Fibroblast of skin of back (primary cell): ENCODE measurements around the gene PRKN.
"Not testable (repeated sequence)": the region's sequence is repeated elsewhere in the genome, so short reads cannot be mapped to it uniquely, and the experiment has no call there.

Experiments used
- DNase-seq: peaks from one replicate; pipeline ENCODE4 v3.0.0-alpha.2; 2013

PRKN gene

DNA sequence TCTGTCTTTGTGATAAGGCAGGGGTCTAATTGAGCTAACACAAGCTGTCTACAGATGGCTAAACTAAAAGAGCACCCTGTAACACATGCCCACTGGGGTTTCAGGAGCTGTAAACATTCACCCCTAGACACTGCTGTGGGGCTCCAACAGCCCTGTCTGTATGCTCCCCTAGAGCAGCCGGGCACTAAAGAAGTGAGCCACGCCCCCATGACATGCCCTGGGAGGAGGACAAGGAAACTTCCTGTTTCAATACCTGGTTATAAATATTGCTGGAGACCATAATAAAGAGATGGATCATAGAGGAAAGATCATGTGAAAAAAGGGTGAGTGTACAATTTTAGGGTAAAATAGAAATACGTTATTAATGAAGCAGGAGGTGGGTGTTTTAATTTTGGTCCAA lies 786.0 kb downstream of the PRKN start:
- DNase-seq = no peak

DNA sequence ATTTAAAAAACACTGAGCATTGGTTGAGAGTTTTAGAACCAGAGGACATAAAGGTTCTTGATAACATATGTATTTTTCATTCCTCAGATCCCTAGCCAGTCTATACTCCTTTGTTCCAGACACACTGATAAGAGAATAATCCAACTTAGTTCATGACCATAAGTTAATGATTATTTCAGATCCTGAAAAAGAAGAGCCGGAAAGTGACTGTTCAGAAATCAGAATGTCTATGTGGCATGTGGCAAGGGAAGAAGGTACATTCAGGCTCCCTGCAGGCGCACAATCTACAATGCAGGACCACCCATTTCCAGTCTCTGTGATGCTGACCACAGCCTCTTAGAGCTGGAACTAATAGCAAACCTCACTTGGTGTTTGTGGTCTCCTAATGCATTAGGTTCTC lies 787.0 kb downstream of the PRKN start:
- DNase-seq = no peak

DNA sequence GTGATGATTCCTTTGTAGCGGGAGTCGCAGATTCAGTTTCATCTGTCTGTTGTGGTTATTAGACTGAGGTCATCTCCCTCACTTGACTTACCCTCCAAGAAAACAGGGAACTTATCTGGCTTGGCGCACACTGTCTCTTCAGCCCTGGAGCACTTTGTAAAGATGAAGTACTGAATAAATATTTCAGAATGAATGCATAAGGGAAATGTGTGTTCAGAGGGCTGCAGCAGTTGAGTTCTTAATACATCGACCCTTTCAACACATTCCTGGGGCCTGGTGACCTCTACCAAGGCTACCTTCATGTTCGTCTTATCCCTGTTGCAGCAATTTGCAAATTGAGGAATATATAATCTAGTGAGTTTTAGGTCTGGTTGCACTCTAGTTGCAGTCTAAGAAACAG lies 801.2 kb downstream of the PRKN start:
- no peak for DNase-seq

DNA sequence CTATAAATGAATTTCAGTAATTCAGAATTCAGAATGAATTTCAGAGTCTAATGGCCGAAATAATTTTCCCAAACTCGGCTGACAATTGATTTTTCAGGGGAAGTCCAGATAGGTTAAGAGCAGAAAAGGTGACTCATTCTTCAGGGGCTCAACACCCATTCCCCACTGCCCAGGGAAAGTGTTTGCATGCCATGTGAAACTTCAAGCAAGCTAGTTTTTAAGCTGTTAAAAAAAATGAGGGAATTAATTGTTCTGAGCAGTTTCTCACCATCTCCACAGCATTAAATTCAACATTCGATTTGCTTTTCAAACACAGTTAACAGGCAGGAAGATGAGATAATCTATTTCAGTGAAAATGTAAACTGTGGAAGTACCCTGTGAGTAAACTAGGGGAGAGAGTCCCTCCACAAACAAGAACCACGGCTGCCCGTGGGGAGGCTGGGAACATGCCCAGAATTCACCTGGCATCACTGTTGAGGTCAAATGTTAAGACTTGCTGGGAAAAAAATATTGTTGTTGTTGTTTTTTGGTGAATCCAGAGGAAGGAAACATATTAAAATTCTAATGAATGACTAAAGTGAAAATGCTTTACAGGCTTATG lies 803.0 kb downstream of the PRKN start:
- DNase-seq = no peak

DNA sequence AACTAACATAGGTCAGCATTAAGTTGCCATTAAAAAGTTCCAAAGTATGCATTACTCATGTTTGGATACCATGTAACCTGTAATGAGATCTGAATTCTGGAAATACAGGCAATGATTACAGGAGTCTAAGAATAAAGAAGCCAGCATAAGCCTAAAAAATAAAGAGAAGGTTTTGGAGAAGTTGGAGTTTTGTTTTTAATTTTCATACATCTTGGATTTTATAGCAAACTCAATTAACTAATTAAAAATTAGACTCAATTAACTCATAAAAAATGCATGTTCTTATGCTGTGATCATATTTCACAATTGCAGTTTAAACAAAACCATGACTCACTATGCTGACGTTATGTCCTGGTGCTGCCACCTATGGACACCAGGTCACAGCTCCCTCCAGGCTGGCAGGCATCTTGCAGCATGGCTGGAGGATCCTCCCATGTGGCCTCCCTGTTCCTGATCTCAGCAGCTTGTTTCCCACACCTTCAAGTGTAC lies 804.9 kb downstream of the PRKN start:
- DNase-seq = peak; percentile 62

DNA sequence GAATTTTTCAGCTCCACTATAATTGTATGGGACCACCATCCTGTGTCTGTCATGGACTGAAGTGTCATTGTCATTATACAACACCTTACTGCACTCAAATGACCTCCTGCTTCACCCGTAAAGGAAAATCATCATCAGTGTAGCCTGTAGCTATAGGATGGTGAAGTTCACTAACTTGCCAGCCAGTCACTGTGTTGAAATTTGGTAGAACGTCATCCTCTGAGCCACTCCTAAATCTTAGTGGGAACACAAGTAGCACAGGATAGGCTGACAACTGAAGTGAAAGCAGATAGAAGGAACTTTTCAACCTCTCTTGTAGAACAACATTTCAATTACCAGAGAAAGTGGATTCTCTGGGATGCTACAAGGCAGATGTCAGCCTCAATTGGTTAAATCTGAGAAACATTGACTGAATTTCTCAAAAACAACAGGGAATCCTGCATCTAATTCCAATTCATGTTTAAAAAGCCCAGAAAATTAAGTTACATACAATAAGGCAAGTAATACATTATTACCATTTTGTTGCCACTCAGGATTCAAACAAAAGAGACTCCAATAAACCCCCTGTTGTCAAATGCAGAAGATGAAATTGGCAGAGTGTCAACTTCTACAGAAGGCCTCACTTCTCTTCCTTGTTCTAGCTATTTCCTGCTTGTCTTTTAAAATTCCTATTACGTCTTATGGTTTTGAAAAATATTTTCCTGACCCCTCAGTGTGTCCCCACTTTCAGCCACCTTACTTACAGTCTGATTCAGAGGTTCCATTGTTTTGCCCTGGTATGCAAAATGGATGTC lies 805.8 kb downstream of the PRKN start:
- no peak for DNase-seq

DNA sequence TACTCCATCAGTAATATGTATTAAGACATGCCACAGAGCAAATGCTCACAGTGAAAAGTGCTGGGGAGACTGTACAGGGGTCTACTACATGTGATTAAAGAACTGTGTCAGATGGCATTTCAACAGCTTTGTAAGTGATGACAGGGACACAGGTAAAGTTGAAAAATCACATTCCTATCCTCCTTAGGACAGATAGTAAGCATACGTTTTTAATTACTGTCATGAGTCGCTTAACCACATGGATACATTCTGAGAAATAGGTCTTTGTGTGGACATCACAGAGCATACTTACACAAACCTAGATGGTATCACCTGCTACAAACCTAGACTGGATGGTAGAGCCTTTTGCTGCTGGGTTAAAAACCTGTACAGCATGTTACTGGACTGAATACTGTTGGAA lies 807.9 kb downstream of the PRKN start:
- no peak for DNase-seq

DNA sequence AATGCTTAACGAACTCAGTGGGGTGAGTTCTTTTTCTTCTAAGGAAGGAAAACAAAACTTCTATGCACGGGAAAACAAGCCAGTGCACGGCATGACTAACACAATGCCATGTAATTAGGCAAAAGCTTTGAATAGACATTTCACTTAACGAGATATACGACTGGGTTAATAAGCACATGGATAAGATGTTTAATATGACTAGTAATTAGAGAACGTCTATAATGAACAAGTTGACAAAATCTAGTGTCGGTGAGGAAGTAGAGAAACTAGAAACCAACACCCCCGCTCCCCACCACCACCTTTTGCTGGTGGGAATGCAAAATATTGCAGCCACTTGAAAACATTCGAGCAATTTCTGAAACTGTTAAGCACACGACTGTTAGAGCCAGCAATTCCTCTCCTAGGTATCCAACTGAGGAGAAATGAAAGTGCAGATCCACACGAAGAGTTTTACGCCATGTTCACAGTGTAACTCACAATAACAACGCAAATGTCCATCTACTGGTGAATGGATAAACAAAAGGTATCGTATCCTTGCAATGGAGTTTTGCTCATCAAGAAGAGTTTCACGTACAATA lies 808.8 kb downstream of the PRKN start:
- DNase-seq = no peak

DNA sequence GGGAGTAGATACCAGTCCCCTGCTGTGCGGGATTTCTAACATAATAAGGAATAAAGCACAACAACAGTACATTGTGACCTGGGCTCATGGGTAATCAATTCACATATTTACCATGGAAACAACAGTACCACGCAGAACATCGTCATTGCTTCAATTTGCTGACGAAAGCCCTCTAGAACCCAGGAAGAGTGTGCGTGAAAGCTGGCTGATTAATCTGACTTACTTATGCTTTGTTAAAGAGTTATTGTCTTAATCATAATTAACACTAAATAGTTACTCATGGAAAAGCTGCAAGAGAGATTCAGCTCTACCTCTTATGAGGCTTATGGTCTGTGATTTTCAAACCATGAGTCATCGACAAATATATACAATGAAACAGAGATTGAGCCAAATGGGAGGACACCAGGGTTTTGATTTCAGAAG lies 809.4 kb downstream of the PRKN start:
- no peak for DNase-seq

DNA sequence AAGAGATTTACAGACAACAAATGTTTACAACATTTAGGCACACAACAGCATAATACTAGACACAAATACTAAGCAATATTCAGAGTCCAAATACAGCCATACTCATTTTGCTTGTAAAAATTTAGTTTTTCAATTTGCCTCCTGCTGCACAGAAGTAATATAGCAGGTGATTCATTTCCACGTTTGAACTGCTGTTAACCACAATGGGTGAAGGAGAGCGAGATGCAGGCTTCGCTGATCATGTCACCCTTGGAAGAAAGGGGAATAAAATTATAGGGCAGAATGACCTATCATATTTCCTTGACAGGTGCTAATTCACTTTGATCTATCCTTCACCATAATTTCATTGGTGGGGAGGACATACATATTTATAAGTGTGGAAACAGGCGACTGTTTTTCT lies 809.9 kb downstream of the PRKN start:
- no peak for DNase-seq

DNA sequence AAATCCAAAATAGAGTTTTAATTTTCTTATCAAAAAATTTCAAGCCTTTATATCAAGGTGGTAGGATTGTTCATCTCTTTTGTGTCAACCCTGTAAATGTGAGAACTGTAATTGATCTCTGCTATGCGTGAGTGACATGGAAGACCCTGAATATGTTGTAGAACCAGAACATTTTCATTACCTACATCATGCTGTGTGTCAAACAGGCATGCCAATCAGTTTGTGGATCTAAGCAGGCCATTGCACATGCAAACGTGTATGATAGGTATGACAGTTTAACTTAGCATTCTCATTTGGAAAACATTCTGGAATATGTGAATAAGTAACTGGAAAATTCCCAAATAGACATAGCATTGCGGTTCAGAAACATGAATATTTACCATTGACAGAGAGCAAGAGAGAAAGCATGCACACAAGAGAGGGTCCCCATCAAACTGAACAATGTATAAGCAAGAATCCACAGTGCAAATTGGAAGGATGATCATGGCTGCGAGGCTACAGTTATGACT lies 812.1 kb downstream of the PRKN start:
- DNase-seq = no peak

DNA sequence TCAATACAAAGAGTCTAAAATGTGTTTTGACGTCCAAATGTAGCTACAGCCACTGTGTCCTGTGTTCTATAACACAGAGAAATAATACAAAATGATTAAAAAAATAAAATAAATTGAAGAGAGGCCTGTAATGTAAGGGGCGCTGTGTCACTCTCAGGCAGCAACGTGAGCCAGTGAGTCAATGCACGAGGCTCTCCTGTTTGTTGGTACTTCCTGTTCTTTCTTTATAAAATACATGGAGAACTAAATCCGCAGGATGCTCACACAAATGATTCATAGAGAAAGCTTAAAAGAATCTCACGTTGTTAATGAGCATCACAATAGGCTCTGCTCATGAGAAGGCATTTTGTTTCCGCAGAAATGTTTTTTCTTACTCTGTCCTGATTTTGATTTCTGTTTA lies 818.7 kb downstream of the PRKN start:
- DNase-seq = peak; percentile 7

DNA sequence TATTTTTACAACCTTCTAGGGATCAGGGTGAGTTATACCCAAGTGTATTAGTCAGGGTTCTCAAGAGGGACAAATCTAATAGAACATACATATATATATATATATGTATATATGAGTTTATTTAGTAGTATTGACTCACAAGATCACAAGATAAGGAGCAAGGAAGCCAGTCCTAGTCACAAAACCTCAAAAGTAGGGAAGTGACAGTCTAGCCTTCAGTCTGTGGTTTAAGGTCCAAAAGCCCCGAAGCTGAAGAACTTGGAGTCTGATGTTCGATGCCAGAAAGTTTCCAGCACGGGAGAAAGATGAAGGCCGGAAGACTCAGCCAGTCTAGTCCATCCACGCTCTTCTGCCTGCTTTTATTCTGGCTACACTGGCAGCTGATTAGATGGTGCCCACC lies 821.0 kb downstream of the PRKN start:
- no peak for DNase-seq

DNA sequence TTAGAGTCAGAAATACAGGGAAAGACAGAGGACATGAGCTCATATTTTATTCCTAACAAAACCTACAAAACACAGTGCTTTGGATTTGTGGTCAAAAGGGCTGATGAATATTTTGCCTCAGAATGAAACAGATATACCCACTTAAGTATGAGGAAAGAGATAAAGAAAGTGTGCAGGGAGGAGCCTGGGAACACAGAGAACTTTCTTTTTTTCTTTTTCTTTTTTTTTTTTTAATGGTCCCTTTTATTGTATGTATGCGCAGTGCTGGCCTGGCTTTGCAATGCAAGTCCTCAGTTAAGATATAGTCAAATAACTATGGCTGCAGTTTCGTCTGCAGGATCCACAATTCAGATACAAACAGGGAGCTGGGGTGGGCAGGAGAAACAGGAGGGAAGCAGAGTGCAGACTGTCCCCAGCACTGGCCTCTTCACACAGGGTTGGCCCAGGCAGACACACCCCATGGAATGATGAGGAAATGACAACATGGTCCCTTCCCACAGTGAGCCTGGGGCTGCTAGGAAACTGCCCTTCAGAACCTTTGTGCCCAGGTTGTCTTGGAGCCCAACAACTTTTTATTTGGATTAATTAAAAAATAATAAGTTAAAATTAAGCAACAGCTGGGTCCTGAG lies 823.9 kb downstream of the PRKN start:
- no peak for DNase-seq

DNA sequence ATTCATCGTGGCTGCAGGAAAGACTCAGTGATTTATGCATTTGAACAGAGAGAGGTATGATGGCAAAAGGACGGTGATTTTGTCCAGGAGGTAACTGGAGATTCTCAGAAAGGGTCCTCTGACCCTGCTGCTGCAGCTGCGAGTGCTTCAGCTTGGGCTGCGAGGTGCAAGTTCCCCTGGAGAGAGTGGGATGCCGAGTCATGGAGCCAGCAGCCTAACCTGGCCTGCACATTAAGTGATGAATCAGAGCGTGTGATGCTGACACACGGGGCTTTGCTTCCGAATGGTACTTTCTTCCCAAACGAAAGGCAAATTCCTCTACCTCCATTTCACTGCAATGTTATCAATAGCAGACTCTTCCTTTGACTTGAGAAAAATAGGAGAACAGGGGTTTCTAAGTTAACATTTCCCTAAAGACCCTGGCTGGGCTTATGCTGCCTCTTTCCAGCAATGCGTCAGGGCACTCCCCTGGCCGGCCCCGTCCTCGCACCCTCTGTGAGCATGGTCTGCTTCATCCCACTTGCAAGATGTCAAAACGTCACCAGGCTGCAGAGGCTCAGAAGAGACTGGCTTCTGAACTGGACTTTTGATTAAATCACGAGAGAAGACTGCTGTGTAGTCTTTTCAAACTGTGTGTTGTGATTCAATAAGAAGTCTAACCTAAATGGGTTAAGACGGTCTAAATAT lies 825.7 kb downstream of the PRKN start:
- DNase-seq = no peak

DNA sequence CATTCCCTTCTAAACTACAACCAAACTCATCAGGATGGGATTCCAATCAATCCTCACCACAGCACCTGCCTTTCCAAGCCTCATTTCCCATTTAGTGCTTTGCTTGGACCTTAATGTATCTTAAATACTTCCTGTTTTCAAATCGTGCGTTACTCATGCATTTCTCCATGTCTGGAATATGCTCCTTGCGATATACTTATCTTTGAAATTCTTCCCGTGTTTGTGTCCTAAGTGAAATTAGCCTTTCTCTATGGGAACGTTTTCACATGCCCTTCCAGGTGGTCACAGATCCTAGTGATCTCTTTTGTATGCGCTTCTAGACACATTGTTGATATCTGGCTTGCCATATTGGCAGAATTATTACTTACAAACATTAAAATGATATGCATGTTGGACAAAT lies 833.1 kb downstream of the PRKN start:
- DNase-seq = no peak

DNA sequence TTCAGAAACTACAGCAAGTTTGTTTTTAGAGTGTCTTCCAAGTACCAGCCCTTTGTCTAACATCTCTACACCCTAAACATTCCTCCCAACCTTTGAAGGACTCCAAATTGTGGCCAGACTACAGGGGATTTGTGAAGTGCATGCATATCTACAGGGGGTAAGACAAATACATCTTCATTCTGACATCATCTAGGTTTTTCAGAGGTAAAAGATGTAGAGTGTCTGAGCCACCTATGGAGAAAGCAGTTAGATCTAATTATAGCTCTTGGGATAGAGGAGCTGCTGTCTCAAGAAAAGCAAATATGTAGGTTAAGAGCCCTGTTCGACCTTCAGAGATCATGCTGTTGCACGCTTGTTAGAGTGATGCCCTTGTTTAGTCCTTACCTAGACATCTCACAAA lies 836.0 kb downstream of the PRKN start:
- no peak for DNase-seq

DNA sequence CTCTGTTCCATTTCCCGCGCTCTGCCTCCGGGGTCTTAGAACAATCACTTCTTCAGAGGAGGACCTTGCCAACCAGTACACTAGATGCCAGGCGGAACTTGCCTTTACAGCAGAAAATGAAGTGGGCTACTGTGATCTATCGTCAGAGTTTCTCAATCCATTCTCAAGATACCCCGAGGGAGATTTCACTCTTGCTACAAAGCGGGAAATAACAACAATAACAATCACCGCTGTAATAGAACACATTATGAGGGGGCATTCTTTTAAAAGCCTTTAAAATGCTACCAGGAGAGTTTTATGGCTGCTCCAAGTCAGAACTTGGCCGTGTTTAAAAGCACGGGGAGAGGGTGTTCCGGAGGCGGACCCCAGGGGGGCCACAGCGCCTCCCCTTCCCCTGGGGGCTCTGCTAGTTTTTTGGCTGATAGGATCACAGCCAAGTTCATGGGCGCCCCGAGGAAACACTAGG lies 836.7 kb downstream of the PRKN start:
- no peak for DNase-seq

DNA sequence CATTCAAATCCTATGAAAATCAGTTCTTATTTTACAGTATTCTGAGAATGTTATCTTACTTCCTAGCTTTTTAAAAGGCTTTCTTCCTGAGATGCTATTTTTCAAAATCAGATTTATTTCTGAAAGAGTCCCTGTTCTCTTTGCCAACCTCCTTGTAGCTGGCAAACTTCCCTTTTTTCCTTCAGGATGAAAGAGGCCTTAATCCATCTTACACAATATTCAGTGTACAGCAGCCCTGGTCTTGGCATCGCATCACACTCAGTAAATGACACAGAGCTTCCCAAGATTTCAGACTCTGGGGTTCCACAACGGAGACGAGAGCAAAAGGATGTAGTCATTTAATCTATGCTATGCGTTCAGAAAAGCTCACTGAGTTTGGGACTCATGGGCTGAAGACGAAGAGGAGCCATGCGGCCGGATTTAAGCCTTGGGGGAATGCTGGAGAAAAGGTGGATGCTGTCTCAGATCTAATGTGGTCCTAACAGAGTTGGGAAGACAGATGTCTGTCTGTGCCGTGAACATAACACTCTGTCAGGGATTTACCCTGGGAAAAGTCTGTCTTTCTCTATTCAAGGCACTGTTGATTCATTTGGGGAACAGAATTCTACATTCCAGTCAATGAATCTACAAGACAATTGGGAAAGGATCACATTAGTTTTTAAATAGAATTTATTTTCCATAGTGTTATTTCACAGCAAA lies 837.3 kb downstream of the PRKN start:
- no peak for DNase-seq

DNA sequence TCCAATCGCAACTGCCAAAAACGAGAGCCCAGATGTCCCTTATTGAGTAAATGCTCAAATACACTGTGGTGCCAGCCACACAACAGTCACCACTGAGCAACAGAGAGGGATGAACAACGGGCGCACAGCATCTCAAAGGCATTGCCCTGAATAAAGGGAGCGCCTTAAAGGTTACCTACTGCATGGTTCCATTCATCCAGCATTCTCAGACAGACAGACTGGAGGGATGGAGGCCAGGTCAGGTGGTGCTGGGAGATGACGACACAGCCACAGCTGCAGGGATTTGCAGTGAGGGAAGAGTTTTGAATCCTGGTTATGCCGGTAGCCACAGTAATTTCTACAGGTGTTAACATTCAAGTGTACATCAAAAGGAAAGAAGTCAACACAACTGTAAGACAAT lies 838.2 kb downstream of the PRKN start:
- DNase-seq = no peak

DNA sequence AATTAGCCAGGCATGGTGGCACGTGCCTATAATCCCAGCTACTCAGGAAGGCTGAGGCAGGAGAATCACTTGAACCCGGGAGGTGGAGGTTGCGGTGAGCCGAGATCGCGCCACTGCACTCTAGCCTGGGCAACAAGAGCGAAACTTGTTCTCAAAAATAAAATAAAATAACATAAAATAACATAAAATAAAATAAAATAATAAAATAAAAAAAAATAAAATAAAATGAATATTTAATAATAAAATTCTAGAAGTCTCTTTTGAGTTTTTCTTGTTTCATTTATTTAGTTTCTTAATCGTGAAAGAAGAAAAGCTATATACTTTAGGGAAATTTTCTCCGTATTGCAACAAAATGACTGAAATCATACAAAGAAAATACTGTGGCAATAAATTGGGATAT lies 841.0 kb downstream of the PRKN start:
- not testable (repeated sequence) for DNase-seq

DNA sequence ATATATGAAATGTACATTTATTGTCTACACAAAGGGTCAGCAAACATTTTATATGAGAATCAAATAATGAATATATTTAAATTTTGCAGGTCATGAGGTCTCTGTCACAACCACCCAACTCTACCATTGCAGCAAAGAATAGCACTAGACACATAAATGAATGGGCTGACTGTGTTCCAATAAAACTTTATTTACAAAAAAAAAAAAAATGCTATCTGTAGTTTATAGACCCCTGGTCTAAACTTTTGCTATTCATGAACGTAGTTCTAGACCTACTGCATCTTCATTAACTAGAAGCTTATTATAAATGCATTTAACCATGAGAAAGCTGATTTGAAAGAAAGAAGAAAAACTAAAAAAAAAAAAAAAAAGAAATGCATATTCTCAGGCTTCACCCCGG lies 842.8 kb downstream of the PRKN start:
- no peak for DNase-seq
